H1 (cell line): ENCODE data around the gene VIPR2. TPM values are rescaled to one million over a fixed set of nuclear protein-coding genes. Genes with fewer than 3 reads are reported as not detected.

Experiments used
- CTCF ChIA-PET: fragments of 300-600 bp; sonication (Branson Sonifier 250); formaldehyde crosslinking; loops from one replicate; lab custom pipeline; 2021; ENCODE audit not compliant: partially characterized antibody; lab: Charles Lee
- POLR2A ChIA-PET: fragments of 300-600 bp; sonication (Branson Sonifier 250); formaldehyde crosslinking; loops from one replicate; lab custom pipeline; 2021; ENCODE audit warnings: inconsistent platforms; ENCODE audit not compliant: partially characterized antibody; lab: Charles Lee
- DNase-seq, 2 experiments: peaks; one replicate each; pipeline versions ENCODE4 v3.0.0 to v3.0.0-alpha.2; 2010 to 2022; ENCODE audit warnings: low spot score in 2 of 2, low read depth in 1 of 2, mixed read lengths in 1 of 2
- FAIRE-seq: peaks from 2 replicates; lab custom pipeline; 2011; peaks lifted over from hg19 to GRCh38; lab: Jason Lieb, UNC
- H2AFZ ChIP-seq: 2 replicates; pipeline ENCODE4 v1.8.1; 2012; ENCODE audit warnings: low read length, inconsistent platforms
- H2AK5ac ChIP-seq: 2 replicates; pipeline ENCODE4 v1.6.1; 2013; ENCODE audit warnings: low read depth, low read length
- H2BK120ac ChIP-seq: replicated peaks from 2 replicates; pipeline ENCODE3; 2013; ENCODE audit warnings: low read depth, low read length, inconsistent platforms
- H2BK12ac ChIP-seq: 2 replicates; pipeline ENCODE4 v1.6.1; 2013; ENCODE audit warnings: low read depth, low read length
- H2BK15ac ChIP-seq: 2 replicates; pipeline ENCODE4 v1.6.1; 2013; ENCODE audit warnings: low read length
- H2BK20ac ChIP-seq: 2 replicates; pipeline ENCODE4 v1.6.1; 2013; ENCODE audit warnings: low read length
- H2BK5ac ChIP-seq: 2 replicates; pipeline ENCODE4 v1.6.1; 2013; ENCODE audit warnings: low read depth, low read length
- H3K14ac ChIP-seq: 2 replicates; pipeline ENCODE4 v1.6.1; 2013; ENCODE audit warnings: inconsistent platforms; ENCODE audit not compliant: insufficient read length
- H3K18ac ChIP-seq: 2 replicates; pipeline ENCODE4 v1.6.1; 2013; ENCODE audit warnings: low read length; ENCODE audit errors: extremely low read depth
- H3K23ac ChIP-seq: 2 replicates; pipeline ENCODE4 v1.6.1; 2013; ENCODE audit warnings: inconsistent platforms; ENCODE audit not compliant: insufficient read length
- H3K23me2 ChIP-seq: 2 replicates; pipeline ENCODE4 v1.6.1; 2013; ENCODE audit warnings: low read depth, low read length
- H3K27ac ChIP-seq: 2 replicates; pipeline ENCODE4 v1.6.1; 2011; ENCODE audit warnings: low read depth, low read length, inconsistent platforms
- H3K27me3 ChIP-seq, 4 experiments: replicated peaks in 1 of 4; 1 replicate in 1 of 4; 2 replicates in 3 of 4; pipeline versions ENCODE4 v1.6.1 to v1.8.1; 2011 to 2013; ENCODE audit warnings: low read length in 3 of 4, mild to moderate bottlenecking in 3 of 4, inconsistent platforms in 2 of 4, mixed read lengths in 2 of 4, moderate library complexity in 1 of 4; ENCODE audit not compliant: control insufficient read depth in 3 of 4, insufficient read depth in 3 of 4; ENCODE audit errors: extremely low read depth in 1 of 4
- H3K36me3 ChIP-seq, 4 experiments: 2 replicates each; pipeline versions ENCODE4 v1.6.1 to v1.8.1; 2011 to 2013; ENCODE audit warnings: mild to moderate bottlenecking in 4 of 4, low read length in 3 of 4, moderate library complexity in 2 of 4, control low read depth in 1 of 4, inconsistent platforms in 1 of 4; ENCODE audit not compliant: insufficient read depth in 4 of 4, control insufficient read depth in 2 of 4
- H3K4ac ChIP-seq: replicated peaks from 2 replicates; pipeline ENCODE3; 2013; ENCODE audit warnings: low read length, low read depth, mixed read lengths, inconsistent platforms; ENCODE audit not compliant: insufficient read length
- H3K4me1 ChIP-seq, 4 experiments: replicated peaks in 1 of 4; 1 replicate in 1 of 4; 2 replicates in 3 of 4; pipeline versions ENCODE4 v1.6.1 to v1.8.1; 2011 to 2013; ENCODE audit warnings: low read length in 3 of 4, inconsistent platforms in 2 of 4, mixed read lengths in 1 of 4; ENCODE audit not compliant: insufficient read depth in 4 of 4, control insufficient read depth in 3 of 4
- H3K4me2 ChIP-seq, 2 experiments: 2 replicates each; pipeline versions ENCODE4 v1.6.1 to v1.8.1; 2011 to 2013; ENCODE audit warnings: low read depth in 2 of 2, low read length in 2 of 2, control low read depth in 1 of 2, inconsistent platforms in 1 of 2, mild to moderate bottlenecking in 1 of 2; ENCODE audit not compliant: insufficient read depth in 1 of 2
- H3K4me3 ChIP-seq, 4 experiments: fragments of 200-600, 300-600 bp in 1 of 4; sonication (generic), shearing (Covaris generic), sonication (Bioruptor Twin) in 1 of 4; 2 replicates each; pipeline versions ENCODE4 v1.5.1 to v1.8.1; 2011 to 2016; ENCODE audit warnings: low read length in 4 of 4, low read depth in 3 of 4, control low read depth in 2 of 4, inconsistent platforms in 2 of 4, mild to moderate bottlenecking in 2 of 4, mixed read lengths in 1 of 4, moderate library complexity in 1 of 4; ENCODE audit not compliant: insufficient read depth in 2 of 4; ENCODE audit errors: extremely low read depth in 1 of 4
- H3K56ac ChIP-seq: replicated peaks from 2 replicates; pipeline ENCODE3; 2013; ENCODE audit warnings: low read depth, mild to moderate bottlenecking, mixed read lengths, low read length, inconsistent platforms; ENCODE audit not compliant: insufficient read length
- H3K79me1 ChIP-seq: 2 replicates; pipeline ENCODE4 v1.6.1; 2013; ENCODE audit warnings: low read depth, low read length, control low read depth
- H3K79me2 ChIP-seq, 2 experiments: 2 replicates each; pipeline versions ENCODE4 v1.6.1 to v1.8.1; 2012 to 2013; ENCODE audit warnings: low read length in 2 of 2, mild to moderate bottlenecking in 2 of 2, inconsistent platforms in 1 of 2; ENCODE audit not compliant: insufficient read depth in 2 of 2, control insufficient read depth in 1 of 2
- H3K9ac ChIP-seq, 4 experiments: replicated peaks in 1 of 4; 1 replicate in 1 of 4; 2 replicates in 3 of 4; pipeline versions ENCODE4 v1.6.1 to v1.8.1; 2011 to 2013; ENCODE audit warnings: low read depth in 3 of 4, low read length in 3 of 4, control low read depth in 2 of 4, mild to moderate bottlenecking in 2 of 4, moderate library complexity in 2 of 4, inconsistent platforms in 1 of 4; ENCODE audit errors: extremely low read depth in 1 of 4
- H3K9me3 ChIP-seq, 2 experiments: 2 replicates each; pipeline versions ENCODE4 v1.6.1 to v1.8.1; 2012 to 2013; ENCODE audit warnings: mild to moderate bottlenecking in 2 of 2, moderate library complexity in 2 of 2, control low read depth in 1 of 2, inconsistent platforms in 1 of 2, low read depth in 1 of 2, low read length in 1 of 2, mixed read lengths in 1 of 2; ENCODE audit not compliant: insufficient read depth in 2 of 2
- H4K20me1 ChIP-seq, 2 experiments: replicated peaks in 1 of 2; 2 replicates each; pipeline versions ENCODE3 to v1.8.1; 2011 to 2013; ENCODE audit warnings: inconsistent platforms in 2 of 2, low read length in 2 of 2, mild to moderate bottlenecking in 1 of 2; ENCODE audit not compliant: insufficient read depth in 2 of 2, control insufficient read depth in 1 of 2
- H4K5ac ChIP-seq: 2 replicates; pipeline ENCODE4 v1.6.1; 2013; ENCODE audit warnings: low read length, low read depth, mixed read lengths, inconsistent platforms; ENCODE audit not compliant: insufficient read length
- H4K8ac ChIP-seq: 2 replicates; pipeline ENCODE4 v1.8.0; 2013; ENCODE audit warnings: mild to moderate bottlenecking, moderate library complexity, low read length, inconsistent platforms; ENCODE audit not compliant: insufficient read depth; ENCODE audit errors: extremely low read depth
- H4K91ac ChIP-seq: replicated peaks from 2 replicates; pipeline ENCODE3; 2013; ENCODE audit warnings: low read length, mixed read lengths, inconsistent platforms; ENCODE audit not compliant: insufficient read length
- CHD1 ChIP-seq: IDR thresholded peaks from 2 replicates; pipeline ENCODE4 v1.6.1; 2012; ENCODE audit warnings: low read depth, low read length, improper control_type of control experiment
- CHD2 ChIP-seq: IDR thresholded peaks from 2 replicates; pipeline ENCODE4 v1.6.1; 2012; ENCODE audit warnings: low read length, improper control_type of control experiment
- E2F6 ChIP-seq: IDR thresholded peaks from 2 replicates; pipeline ENCODE4 v1.6.1; 2012; ENCODE audit warnings: inconsistent platforms
- EZH2 ChIP-seq: fragments of 200-600 bp; sonication (generic); IDR thresholded peaks from 2 replicates; pipeline ENCODE4 v1.7.1; 2012; ENCODE audit warnings: low read depth, mild to moderate bottlenecking, moderate library complexity, low read length, inconsistent platforms; ENCODE audit not compliant: severe bottlenecking
- GTF2F1 ChIP-seq: IDR thresholded peaks from 2 replicates; pipeline ENCODE4 v1.6.1; 2012; ENCODE audit warnings: low read depth, low read length, improper control_type of control experiment, borderline replicate concordance
- HDAC2 ChIP-seq, 2 experiments: fragments of 300-600 bp in 1 of 2; sonication (generic) in 1 of 2; IDR thresholded peaks; 2 replicates each; pipeline ENCODE4 v1.6.1; 2011 to 2012; ENCODE audit warnings: low read depth in 2 of 2, low read length in 2 of 2, mild to moderate bottlenecking in 2 of 2, moderate library complexity in 2 of 2, borderline replicate concordance in 1 of 2, inconsistent platforms in 1 of 2
- NRF1 ChIP-seq: IDR thresholded peaks from 2 replicates; pipeline ENCODE4 v1.6.1; 2011; ENCODE audit warnings: mild to moderate bottlenecking, low read depth, low read length, improper control_type of control experiment
- RAD21 ChIP-seq, 2 experiments: IDR thresholded peaks in 1 of 2; conservative IDR thresholded peaks in 1 of 2; 2 replicates each; pipeline ENCODE4 v1.6.1; 2011; ENCODE audit warnings: low read depth in 2 of 2, low read length in 2 of 2, improper control_type of control experiment in 1 of 2, inconsistent platforms in 1 of 2, mild to moderate bottlenecking in 1 of 2, moderate library complexity in 1 of 2
- RBBP5 ChIP-seq: IDR thresholded peaks from 2 replicates; pipeline ENCODE4 v1.7.1; 2012; ENCODE audit warnings: low read depth, mild to moderate bottlenecking, inconsistent platforms, low read length, moderate library complexity, borderline replicate concordance
- SIN3A ChIP-seq, 2 experiments: IDR thresholded peaks in 1 of 2; conservative IDR thresholded peaks in 1 of 2; 2 replicates each; pipeline ENCODE4 v1.6.1; 2011 to 2012; ENCODE audit warnings: low read length in 2 of 2, improper control_type of control experiment in 1 of 2, low read depth in 1 of 2, mild to moderate bottlenecking in 1 of 2
- SIRT6 ChIP-seq: IDR thresholded peaks from one replicate; pipeline ENCODE4 v1.7.1; 2012; ENCODE audit warnings: low read length, inconsistent platforms
- SIX5 ChIP-seq: IDR thresholded peaks from 2 replicates; pipeline ENCODE4 v1.6.1; 2011; ENCODE audit warnings: mild to moderate bottlenecking, low read depth, low read length
- WGBS, 2 experiments: shearing (Covaris generic) in 1 of 2; methylation state at CpG; one replicate each; pipeline versions ENCODE4 v1.1.6 to v1.1.7; 2013 to 2015; ENCODE audit warnings: low lambda C conversion rate in 2 of 2, mixed read lengths in 2 of 2, inconsistent platforms in 1 of 2, low coverage in 1 of 2, missing lambda C conversion rate in 1 of 2; ENCODE audit not compliant: insufficient replicate concordance in 2 of 2, insufficient coverage in 1 of 2, insufficient read length in 1 of 2; ENCODE audit errors: extremely low coverage in 1 of 2, missing lambda C conversion rate in 1 of 2; 5-methylcytosine and 5-hydroxymethylcytosine counted together
- polyA plus RNA-seq, 7 experiments: library from polyadenylated mRNA; depleted of rRNA in 3 of 7; stranded (reverse) in 5 of 7; unstranded in 2 of 7; fragments of >200 nt in 5 of 7; fragments of 200-250 nt in 2 of 7; gene quantifications; 1 replicate in 5 of 7; 2 replicates in 1 of 7; 4 replicates in 1 of 7; pipeline versions ENCODE4 v1.2.1 to v1.2.3, GENCODE V29; 2011 to 2013; ENCODE audit warnings: missing spikeins in 2 of 7, mixed read lengths in 2 of 7
- total RNA-seq: library from RNA; stranded (reverse); fragmentation: NEBNext Ultra II Directional; extraction: Animal tissue kit (Norgen Biotek cat#: 25700); gene quantifications from 2 replicates; pipeline ENCODE4 v1.2.1, GENCODE V29; 2021

Gene VIPR2
- total and polyA plus RNA-seq, 2 of the 8 experiments (the other 6 are each of a cell fraction or from before 2014, with no cell fraction given), result 2.4 to 6.3 TPM

DNA sequence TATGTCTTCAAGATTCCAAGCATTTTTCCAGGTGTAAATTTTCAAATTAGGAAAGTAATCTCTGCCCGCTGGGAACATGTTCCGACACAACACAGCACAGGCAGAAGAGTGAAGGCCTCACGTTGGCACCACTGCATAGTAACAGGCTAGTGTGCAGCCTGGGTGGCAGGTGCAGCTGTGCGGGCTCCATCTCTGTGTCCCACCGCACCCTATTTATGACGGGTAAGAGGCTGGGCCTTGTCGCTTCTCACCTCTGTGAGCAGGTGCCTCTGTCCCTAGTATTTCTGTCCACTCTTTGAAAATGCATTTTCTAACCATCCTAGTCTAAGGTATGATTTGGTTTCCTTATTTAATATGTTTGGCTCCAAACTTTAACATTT, 24.1 kb downstream of the VIPR2 start:
- DNase-seq (no peak), FAIRE-seq (no peak)
- Histone ChIP-seq H2BK20ac (no peak overlapping the region), H3K56ac (no peak overlapping the region), H3K27me3 (no peaks in the 10 kb centered on the region), H3K23ac (no peak overlapping the region), H3K79me1 (0 out of 2 replicates have a peak, but pooled peaks cover 2% of the 10 kb centered on the region), H3K36me3 (no peaks in the 10 kb centered on the region), H4K8ac (no peak overlapping the region), H2BK5ac (no peak overlapping the region), H3K9ac (no peak overlapping the region), H2AFZ (no peak overlapping the region), H3K18ac (no peak overlapping the region), H2BK12ac (no peak overlapping the region), H2AK5ac (no peak overlapping the region), H4K91ac (no peak overlapping the region), H3K4me3 (no peak overlapping the region), H3K27ac (no peak overlapping the region), H2BK120ac (no peak overlapping the region), H3K23me2 (no peaks in the 10 kb centered on the region), H4K20me1 (no peaks in the 10 kb centered on the region), H3K4me2 (no peak overlapping the region), H3K9me3 (no peaks in the 10 kb centered on the region), H4K5ac (no peak overlapping the region), H3K4ac (no peak overlapping the region), H3K4me1 (peaks cover 0 to 2% (median under 1%) of the 10 kb centered on the region in 4 experiments; a peak in 2 of 7 replicates), H3K14ac (no peak overlapping the region), H3K79me2 (no peaks in the 10 kb centered on the region), H2BK15ac (no peak overlapping the region)
- ChIA-PET POLR2A (interaction anchor here (0.6 kb wide), 1 partner anchor 20 kb away, joined by 3 read pairs; no protein-coding TSS in a partner anchor), CTCF (no interaction called here)
- WGBS, 2 experiments, result 94% methylated on average over 7 of the region's 7 CpGs; no CpG with 5 or more reads in 1 of the 2 experiments
- TF ChIP-seq RAD21 (IDR thresholded peaks at IDR 0.05 in 1 of 2, conservative IDR thresholded peaks at IDR 0.05 in 1 of 2; ENCODE audit: low read depth in 2 of 2, low read length in 2 of 2) (no peak), CHD2 (no peak), CHD1 (no peak), RBBP5 (no peak), SIX5 (no peak), HDAC2 (IDR thresholded peaks at IDR 0.05; ENCODE audit: borderline replicate concordance in 1 of 2, low read depth in 2 of 2, low read length in 2 of 2) (no peak), EZH2 (no peak), GTF2F1 (no peak), SIN3A (conservative IDR thresholded peaks at IDR 0.05 in 1 of 2, IDR thresholded peaks at IDR 0.05 in 1 of 2; ENCODE audit: low read depth in 1 of 2, low read length in 2 of 2) (no peak), NRF1 (no peak), E2F6 (no peak), SIRT6 (no peak)
